Tibial artery (tissue), 4 donors: ENCODE measurements around the gene OR1F1.
A peak's percentile ranks its signal among the peaks of the same experiment; 100 is the strongest.

Source experiments
- DNase-seq, 2 donors: peaks; one replicate each; pipeline ENCODE4 v3.0.0-alpha.2; 2019
- H3K27ac ChIP-seq, 2 donors: fragments of 200-600 bp; sonication (generic) in 1 of 2; 1 replicate in 1 of 2; 2 replicates in 1 of 2; pipeline ENCODE4 v1.5.1; 2018 to 2019; ENCODE audit warnings: mild to moderate bottlenecking in 1 of 2
- H3K27me3 ChIP-seq, 2 donors: fragments of 200-600 bp; sonication (generic) in 1 of 2; one replicate each; pipeline versions ENCODE4 v1.5.1 to v1.6.0; 2016 to 2019
- H3K36me3 ChIP-seq, 3 donors: fragments of 200-600 bp; sonication (generic) in 2 of 3; one replicate each; pipeline ENCODE4 v1.5.1; 2016 to 2019; ENCODE audit warnings: mild to moderate bottlenecking in 2 of 3
- H3K4me1 ChIP-seq, 4 donors: fragments of 200-600 bp; sonication (generic) in 2 of 4; 1 replicate in 3 of 4; 2 replicates in 1 of 4; pipeline ENCODE4 v1.5.1; 2016 to 2019
- H3K4me3 ChIP-seq, 2 donors: fragments of 200-600 bp; sonication (generic) in 1 of 2; 1 replicate in 1 of 2; 2 replicates in 1 of 2; pipeline ENCODE4 v1.5.1; 2018 to 2019; ENCODE audit warnings: mild to moderate bottlenecking in 2 of 2
- H3K9me3 ChIP-seq, 3 donors: fragments of 200-600 bp; sonication (generic) in 1 of 3; one replicate each; pipeline ENCODE4 v1.5.1; 2016 to 2019
- CTCF ChIP-seq, 2 experiments: fragments of 200-600 bp in 1 of 2; fragments of 450-650 bp in 1 of 2; IDR thresholded peaks; one replicate each; pipeline ENCODE4 v1.5.1; 2017 to 2019; ENCODE audit warnings: antibody characterized with exemption in 2 of 2, mild to moderate bottlenecking in 1 of 2, moderate library complexity in 1 of 2
- intact Hi-C: fragments of 100-400 bp; cut with DNase I; formaldehyde crosslinking; loops from one replicate; pipeline ENCODE4 v1.15.0; 2023; ENCODE audit warnings: low total_unique reads

The OR1F1 gene

GRCh38 chr16:3186946-3187690 is 886 bp upstream of the OR1F1 start:
- Histone ChIP-seq H3K36me3 (no peaks in the 10 kb centered on the region), H3K27me3 (peaks cover 12 to 100% of the 10 kb centered on the region in 2 donors), H3K27ac (no peak overlapping the region), H3K4me3 (no peak overlapping the region), H3K4me1 (peaks cover 0 to 35% (median 26%) of the 10 kb centered on the region in 4 donors), H3K9me3 (no peaks in the 10 kb centered on the region)
- no peak for DNase-seq
- TF ChIP-seq CTCF (IDR thresholded peaks at IDR 0.05) = no peak
- intact Hi-C loops = no loop called here

- Histone ChIP-seq H3K4me3 (peak overlapping the region in 1 of 2 donors; percentile 2), H3K27me3 (peaks cover 15 to 100% of the 10 kb centered on the region in 2 donors), H3K4me1 (peaks cover 0 to 22% (median 14%) of the 10 kb centered on the region in 4 donors), H3K27ac (no peak overlapping the region), H3K36me3 (no peaks in the 10 kb centered on the region), H3K9me3 (no peaks in the 10 kb centered on the region)
- no peak for DNase-seq
- intact Hi-C loops = no loop called here
- TF ChIP-seq CTCF (IDR thresholded peaks at IDR 0.05) = no peak
These were observed 596 bp downstream of the OR1F1 start for GRCh38 chr16:3188675-3188924.

GRCh38 chr16:3188925-3189825 is 1.2 kb downstream of the OR1F1 start:
- intact Hi-C loops = no loop called here
- Histone ChIP-seq H3K27ac (no peak overlapping the region), H3K36me3 (no peaks in the 10 kb centered on the region), H3K4me1 (peaks cover 0 to 19% (median 13%) of the 10 kb centered on the region in 4 donors), H3K27me3 (peaks cover 15 to 100% of the 10 kb centered on the region in 2 donors), H3K4me3 (peak overlapping the region in 1 of 2 donors; percentile 2), H3K9me3 (no peaks in the 10 kb centered on the region)
- TF ChIP-seq CTCF (IDR thresholded peaks at IDR 0.05) = no peak
- DNase-seq = no peak

GRCh38 chr16:3189869-3190268 is 1.9 kb downstream of the OR1F1 start:
- no peak for DNase-seq
- intact Hi-C loops = no loop called here
- Histone ChIP-seq H3K27ac (no peak overlapping the region), H3K36me3 (no peaks in the 10 kb centered on the region), H3K27me3 (peaks cover 15 to 100% of the 10 kb centered on the region in 2 donors), H3K4me1 (peaks cover 0 to 19% (median 13%) of the 10 kb centered on the region in 4 donors), H3K4me3 (no peak overlapping the region), H3K9me3 (no peaks in the 10 kb centered on the region)
- no peak for TF ChIP-seq CTCF (IDR thresholded peaks at IDR 0.05)

GRCh38 chr16:3190949-3191353 is 2.9 kb downstream of the OR1F1 start:
- TF ChIP-seq CTCF (IDR thresholded peaks at IDR 0.05) = no peak
- intact Hi-C loops = no loop called here
- Histone ChIP-seq H3K27me3 (peaks cover 15 to 99% of the 10 kb centered on the region in 2 donors), H3K36me3 (no peaks in the 10 kb centered on the region), H3K4me1 (peaks cover 0 to 19% (median 13%) of the 10 kb centered on the region in 4 donors), H3K9me3 (no peaks in the 10 kb centered on the region), H3K27ac (no peak overlapping the region), H3K4me3 (no peak overlapping the region)
- no peak for DNase-seq
